HG02610 (cell line): ENCODE measurements around the gene RPS19BP1.
"Not testable (repeated sequence)": the region's sequence is repeated elsewhere in the genome, so short reads cannot be mapped to it uniquely, and the experiment has no call there.

Experiments used
- ATAC-seq: cut with Tn5 transposase; IDR thresholded peaks from one replicate; pipeline ENCODE4 v1.9.1; 2021; ENCODE audit warnings: mild to moderate bottlenecking, moderate library complexity; ENCODE audit not compliant: unreplicated experiment

Gene RPS19BP1

GRCh38 chr22:39528681-39529486 is 3.7 kb downstream of the RPS19BP1 start:
- no peak for ATAC-seq

- ATAC-seq: no peak
These were observed 4.4 kb downstream of the RPS19BP1 start for GRCh38 chr22:39528080-39528661.

DNA sequence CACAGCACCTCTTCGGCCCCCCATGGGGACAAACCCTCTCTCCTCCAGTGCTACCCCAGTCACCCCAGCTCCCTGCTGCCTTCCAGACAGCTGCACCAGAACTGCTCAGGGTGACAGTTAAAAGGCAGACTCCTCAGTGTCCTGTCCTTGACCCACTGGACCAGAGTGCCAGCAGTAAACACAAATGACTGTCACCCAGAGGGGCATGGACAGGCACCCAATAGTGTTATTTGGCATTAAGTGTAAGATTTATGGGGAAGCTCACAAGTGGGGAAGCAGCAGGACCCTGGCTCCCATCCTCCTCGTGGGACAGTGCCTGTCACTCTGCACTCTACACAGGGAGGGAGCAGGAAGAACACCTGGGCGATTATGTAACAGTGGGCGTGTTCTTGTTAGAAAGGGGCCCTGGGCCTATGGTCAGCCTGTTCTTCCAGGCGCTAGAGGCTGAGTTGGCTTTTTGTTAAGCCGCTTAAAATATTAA is 5.0 kb downstream of the RPS19BP1 start:
- ATAC-seq: no peak

GRCh38 chr22:39526736-39527171 is 5.8 kb downstream of the RPS19BP1 start:
- ATAC-seq: no peak

- no peak for ATAC-seq
These were observed 6.9 kb downstream of the RPS19BP1 start for GRCh38 chr22:39525658-39525975.

DNA sequence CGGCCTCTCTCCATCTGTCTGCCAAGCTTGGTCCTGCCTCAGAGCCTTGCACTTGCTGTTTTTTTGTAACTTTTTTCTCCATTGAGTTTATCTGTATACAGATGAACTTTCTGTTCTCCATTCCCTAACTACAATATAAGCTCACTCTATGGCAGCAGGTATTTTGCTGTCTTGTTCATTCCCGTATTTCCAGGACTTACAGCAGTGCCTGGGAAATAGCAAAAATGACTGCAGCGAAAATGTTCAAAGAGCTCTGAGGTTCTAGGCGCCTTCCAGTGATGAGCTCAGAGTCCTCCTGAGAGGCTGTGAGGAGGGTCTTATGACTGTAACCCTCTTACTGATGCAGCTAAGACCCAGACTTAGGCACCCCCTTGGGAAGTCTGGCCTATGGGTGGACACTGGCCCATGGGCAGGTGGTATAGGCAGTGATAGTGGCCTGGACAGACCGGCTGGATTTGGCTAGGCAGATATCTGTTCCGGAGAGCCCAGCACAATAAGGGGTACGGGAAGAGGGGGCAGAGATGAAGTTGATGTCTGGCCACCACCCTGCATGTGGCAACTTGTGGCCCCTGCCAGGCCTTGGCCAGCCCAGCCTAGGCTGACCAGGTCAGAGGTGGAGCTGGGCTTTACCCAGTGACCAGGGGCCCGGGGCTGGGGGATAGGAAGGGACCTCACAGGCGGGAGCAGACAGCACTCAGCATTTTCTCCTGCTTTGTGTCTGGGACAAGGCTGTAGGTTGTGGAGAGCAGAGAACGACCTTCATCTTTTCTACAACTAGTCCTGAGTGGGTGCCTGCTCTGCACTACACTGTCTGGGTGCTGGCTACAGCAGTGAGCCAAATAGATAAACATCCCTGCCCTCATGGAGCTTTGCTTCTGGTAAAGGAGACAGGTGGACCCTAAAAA is 7.5 kb downstream of the RPS19BP1 start:
- no peak for ATAC-seq

DNA sequence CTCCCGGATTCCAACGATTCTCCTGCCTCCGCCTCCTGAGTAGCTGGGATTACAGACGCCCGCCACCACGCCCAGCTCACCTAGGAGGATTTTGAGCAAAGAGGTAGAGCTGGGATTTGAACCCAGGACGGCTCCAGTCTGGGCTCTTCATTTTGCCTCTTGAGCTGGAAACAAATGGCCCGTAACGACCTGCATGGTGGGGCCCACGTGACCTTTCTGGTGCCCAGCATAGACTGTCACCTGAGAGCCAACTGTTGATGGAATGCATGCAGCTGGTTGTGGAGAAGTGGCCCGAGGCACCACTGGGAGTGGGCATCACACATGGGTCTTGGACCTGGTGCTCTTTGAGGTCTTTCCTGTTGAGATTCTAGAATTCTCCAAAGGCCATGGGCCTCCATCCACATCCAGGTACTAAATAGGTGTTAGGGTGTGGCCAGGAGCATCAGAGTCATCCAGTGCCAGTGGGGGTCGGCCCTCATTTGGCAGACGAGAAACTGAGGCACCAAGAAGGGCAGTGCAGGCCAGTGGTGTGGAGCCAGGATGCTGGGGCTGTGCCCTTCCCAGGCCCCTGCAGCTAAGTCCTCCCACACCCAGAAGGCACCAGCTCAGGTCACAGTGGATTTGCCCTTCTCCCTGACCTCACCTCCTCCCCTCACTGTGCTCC is 8.3 kb downstream of the RPS19BP1 start:
- no peak for ATAC-seq

GRCh38 chr22:39522567-39523300 is 9.8 kb downstream of the RPS19BP1 start:
- no peak for ATAC-seq

GRCh38 chr22:39522091-39522490 is 10.5 kb downstream of the RPS19BP1 start:
- not testable (repeated sequence) for ATAC-seq

DNA sequence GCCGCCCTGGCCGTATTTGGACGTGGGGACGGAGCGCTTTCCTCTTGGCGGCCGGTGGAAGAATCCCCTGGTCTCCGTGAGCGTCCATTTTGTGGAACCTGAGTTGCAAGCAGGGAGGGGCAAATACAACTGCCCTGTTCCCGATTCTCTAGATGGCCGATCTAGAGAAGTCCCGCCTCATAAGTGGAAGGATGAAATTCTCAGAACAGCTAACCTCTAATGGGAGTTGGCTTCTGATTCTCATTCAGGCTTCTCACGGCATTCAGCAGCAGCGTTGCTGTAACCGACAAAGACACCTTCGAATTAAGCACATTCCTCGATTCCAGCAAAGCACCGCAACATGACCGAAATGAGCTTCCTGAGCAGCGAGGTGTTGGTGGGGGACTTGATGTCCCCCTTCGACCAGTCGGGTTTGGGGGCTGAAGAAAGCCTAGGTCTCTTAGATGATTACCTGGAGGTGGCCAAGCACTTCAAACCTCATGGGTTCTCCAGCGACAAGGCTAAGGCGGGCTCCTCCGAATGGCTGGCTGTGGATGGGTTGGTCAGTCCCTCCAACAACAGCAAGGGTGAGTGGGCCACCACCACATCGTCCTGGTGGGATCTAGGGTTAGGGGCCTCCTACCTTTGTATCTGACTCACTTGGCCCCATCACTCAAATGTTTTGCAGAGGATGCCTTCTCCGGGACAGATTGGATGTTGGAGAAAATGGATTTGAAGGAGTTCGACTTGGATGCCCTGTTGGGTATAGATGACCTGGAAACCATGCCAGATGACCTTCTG is 11.3 kb downstream of the RPS19BP1 start:
- peak; percentile 33 for ATAC-seq

- ATAC-seq: peak; percentile 34
These were observed 12.1 kb downstream of the RPS19BP1 start, which contains the start of gene ATF4 for GRCh38 chr22:39520226-39521105. TSS of gene ATF4 (plus strand) at chr22:39520562. CDS start at chr22:39521446, 884 bp downstream.

DNA sequence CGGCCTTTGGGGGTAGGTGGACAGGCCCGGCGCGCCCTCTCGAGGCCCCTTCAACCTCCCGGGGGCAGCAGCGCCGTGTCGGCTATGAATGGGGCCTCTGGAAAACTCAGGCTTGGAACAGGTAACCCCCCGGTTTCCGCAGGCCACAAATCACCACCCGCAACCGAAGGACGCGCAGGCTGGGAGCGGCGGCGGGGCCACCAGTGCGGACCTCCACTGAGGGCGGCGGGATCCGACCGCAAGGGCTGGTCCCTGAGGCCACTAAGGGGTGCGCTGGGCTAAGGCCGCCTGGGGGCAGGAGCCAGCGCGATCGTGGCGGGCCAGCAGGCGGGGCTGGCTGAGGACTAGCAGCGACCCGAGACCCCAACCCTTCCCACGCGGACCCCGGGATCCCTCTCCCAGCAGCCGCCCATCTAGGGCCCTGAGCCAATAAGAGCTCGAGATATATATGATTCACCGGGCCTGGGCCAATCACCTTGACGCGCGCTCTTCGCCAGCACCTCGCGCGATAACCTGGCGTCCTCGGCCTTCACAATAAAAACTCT is 12.8 kb downstream of the RPS19BP1 start:
- peak; percentile 72 for ATAC-seq

DNA sequence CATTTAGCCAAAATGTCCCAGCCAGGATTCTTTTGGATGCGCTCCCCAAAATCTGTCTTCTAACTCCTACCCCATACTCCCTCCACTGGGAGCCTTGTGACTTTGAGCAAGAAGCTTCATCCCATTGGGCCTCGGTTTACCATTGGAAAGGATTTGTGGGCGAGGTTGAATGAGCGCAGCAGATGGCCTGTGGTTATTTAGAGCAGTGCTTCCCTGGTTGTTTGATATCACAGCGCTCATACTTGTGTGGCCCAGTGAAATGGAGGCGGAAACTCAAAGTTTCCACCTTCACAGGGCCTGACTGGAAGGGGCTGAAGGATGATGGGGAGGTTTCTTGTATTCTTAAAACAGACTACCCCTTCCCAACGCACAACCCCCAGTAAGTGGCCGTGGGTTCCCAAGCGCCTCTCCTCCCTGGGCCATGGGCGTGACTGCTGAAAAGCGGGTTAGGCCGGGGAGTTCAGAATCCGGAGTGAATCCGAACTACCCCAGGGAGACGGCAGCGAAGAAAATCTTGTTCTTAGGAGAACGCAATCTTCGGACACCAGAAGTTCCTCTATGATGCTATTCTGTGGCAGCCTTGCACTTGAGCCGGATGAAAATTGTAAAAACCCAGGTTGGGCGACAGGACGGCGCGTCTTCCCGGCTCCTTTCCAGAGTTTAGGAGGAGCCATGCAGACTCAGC is 13.4 kb downstream of the RPS19BP1 start:
- ATAC-seq: no peak

GRCh38 chr22:39518144-39518786 is 14.3 kb downstream of the RPS19BP1 start:
- no peak for ATAC-seq

DNA sequence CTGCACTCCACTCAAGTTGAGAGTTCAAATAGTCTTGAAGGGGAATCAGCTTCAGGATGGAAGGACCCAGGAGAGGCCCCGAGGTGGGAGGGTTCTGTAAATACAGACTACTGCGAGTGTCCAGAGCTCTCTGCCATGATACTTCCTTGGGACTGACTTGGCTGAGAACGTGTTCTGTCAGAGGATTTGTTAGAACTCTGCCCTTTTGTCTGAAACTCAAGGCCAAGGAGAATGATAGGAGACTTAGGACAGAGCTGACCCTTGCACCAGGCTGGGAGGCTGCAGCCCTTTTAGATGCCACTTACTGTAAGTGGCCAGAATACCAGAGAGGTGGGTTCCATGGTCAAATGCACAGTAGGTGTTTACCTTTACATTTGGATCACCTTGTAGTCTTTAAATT is 15.1 kb downstream of the RPS19BP1 start:
- no peak for ATAC-seq

- ATAC-seq: no peak
These were observed 17.1 kb downstream of the RPS19BP1 start for GRCh38 chr22:39515266-39516050.
